Stimulated activated CD4-positive, alpha-beta T cell treated with anti-CD3 and anti-CD28 coated beads, Interleukin-15, amount 100 ng/mL, for 24 hours (primary cell): Measurements from ENCODE around the gene PSMG2.

Experiments used
- DNase-seq: peaks from one replicate; pipeline ENCODE4 v3.0.0-alpha.2; 2020

The PSMG2 gene

GRCh38 chr18:12767580-12768155, 64.8 kb downstream of the PSMG2 start:
- DNase-seq: no peak

- no peak for DNase-seq
Measured at GRCh38 chr18:12768625-12769024, 65.8 kb downstream of the PSMG2 start.

- DNase-seq: no peak
Measured at GRCh38 chr18:12769136-12769535, 66.3 kb downstream of the PSMG2 start.

GRCh38 chr18:12769644-12770440, 67.0 kb downstream of the PSMG2 start:
- DNase-seq: no peak

- DNase-seq: no peak
Measured at GRCh38 chr18:12770469-12771219, 67.8 kb downstream of the PSMG2 start.

GRCh38 chr18:12772111-12772510, 69.3 kb downstream of the PSMG2 start:
- no peak for DNase-seq

- DNase-seq: no peak
Measured at GRCh38 chr18:12773369-12773768, 70.5 kb downstream of the PSMG2 start.

GRCh38 chr18:12774982-12775381, 72.1 kb downstream of the PSMG2 start:
- peak; percentile 22 for DNase-seq
